HG03025 (cell line): ENCODE measurements around the gene EXOSC1.
"Not testable (repeated sequence)": the region's sequence is repeated elsewhere in the genome, so short reads cannot be mapped to it uniquely, and the experiment has no call there.

Experiments
- ATAC-seq: cut with Tn5 transposase; IDR thresholded peaks from one replicate; pipeline ENCODE4 v1.9.1; 2021; ENCODE audit warnings: mild to moderate bottlenecking, moderate library complexity; ENCODE audit not compliant: unreplicated experiment, low FRiP score

Gene EXOSC1

GRCh38 chr10:97459933-97460332 is 14.1 kb upstream of the EXOSC1 start:
- ATAC-seq = no peak

- ATAC-seq = no peak
Measured at GRCh38 chr10:97459111-97459510, 13.3 kb upstream of the EXOSC1 start.

- no peak for ATAC-seq
Measured at GRCh38 chr10:97456686-97457065, 10.9 kb upstream of the EXOSC1 start.

GRCh38 chr10:97456034-97456685 is 10.4 kb upstream of the EXOSC1 start:
- ATAC-seq = no peak

- no peak for ATAC-seq
Measured at GRCh38 chr10:97454330-97455036, 8.7 kb upstream of the EXOSC1 start.

- no peak for ATAC-seq
Measured at GRCh38 chr10:97452352-97452751, 6.5 kb upstream of the EXOSC1 start.

- no peak for ATAC-seq
Measured at GRCh38 chr10:97451605-97452004, 5.8 kb upstream of the EXOSC1 start.

- ATAC-seq = no peak
Measured at GRCh38 chr10:97450828-97451227, 5.0 kb upstream of the EXOSC1 start.

GRCh38 chr10:97445357-97445721 is 467 bp downstream of the EXOSC1 start:
- peak; percentile 1 for ATAC-seq

GRCh38 chr10:97444212-97444611 is 1.6 kb downstream of the EXOSC1 start:
- ATAC-seq = no peak

- no peak for ATAC-seq
Measured at GRCh38 chr10:97442277-97442676, 3.5 kb downstream of the EXOSC1 start.

- ATAC-seq = no peak
Measured at GRCh38 chr10:97435211-97435610, 10.6 kb downstream of the EXOSC1 start.

GRCh38 chr10:97434557-97434956 is 11.2 kb downstream of the EXOSC1 start:
- ATAC-seq = no peak

- ATAC-seq = no peak
Measured at GRCh38 chr10:97434055-97434454, 11.8 kb downstream of the EXOSC1 start.

GRCh38 chr10:97428572-97428981 is 17.2 kb downstream of the EXOSC1 start:
- ATAC-seq = no peak

- no peak for ATAC-seq
Measured at GRCh38 chr10:97427571-97428179, 18.1 kb downstream of the EXOSC1 start.

GRCh38 chr10:97426776-97427570 is 18.8 kb downstream of the EXOSC1 start:
- no peak for ATAC-seq

GRCh38 chr10:97425964-97426775 is 19.6 kb downstream of the EXOSC1 start, which contains the start of gene PGAM1:
PGAM1 (plus strand) TSS chr10:97426191; CDS start chr10:97426308, 117 bp downstream.
- peak; percentile 85 for ATAC-seq

- ATAC-seq = not testable (repeated sequence)
Measured at GRCh38 chr10:97423757-97424098, 22.1 kb downstream of the EXOSC1 start.

GRCh38 chr10:97416565-97416964 is 29.2 kb downstream of the EXOSC1 start:
- ATAC-seq = no peak
